HG03520 (cell line): ENCODE measurements around the gene RTBDN.
"Not testable (repeated sequence)": the region's sequence is repeated elsewhere in the genome, so short reads cannot be mapped to it uniquely, and the experiment has no call there.

Experiments
- ATAC-seq: cut with Tn5 transposase; IDR thresholded peaks from one replicate; pipeline ENCODE4 v1.9.1; 2021; ENCODE audit warnings: mild to moderate bottlenecking, moderate library complexity; ENCODE audit not compliant: unreplicated experiment

RTBDN gene

DNA sequence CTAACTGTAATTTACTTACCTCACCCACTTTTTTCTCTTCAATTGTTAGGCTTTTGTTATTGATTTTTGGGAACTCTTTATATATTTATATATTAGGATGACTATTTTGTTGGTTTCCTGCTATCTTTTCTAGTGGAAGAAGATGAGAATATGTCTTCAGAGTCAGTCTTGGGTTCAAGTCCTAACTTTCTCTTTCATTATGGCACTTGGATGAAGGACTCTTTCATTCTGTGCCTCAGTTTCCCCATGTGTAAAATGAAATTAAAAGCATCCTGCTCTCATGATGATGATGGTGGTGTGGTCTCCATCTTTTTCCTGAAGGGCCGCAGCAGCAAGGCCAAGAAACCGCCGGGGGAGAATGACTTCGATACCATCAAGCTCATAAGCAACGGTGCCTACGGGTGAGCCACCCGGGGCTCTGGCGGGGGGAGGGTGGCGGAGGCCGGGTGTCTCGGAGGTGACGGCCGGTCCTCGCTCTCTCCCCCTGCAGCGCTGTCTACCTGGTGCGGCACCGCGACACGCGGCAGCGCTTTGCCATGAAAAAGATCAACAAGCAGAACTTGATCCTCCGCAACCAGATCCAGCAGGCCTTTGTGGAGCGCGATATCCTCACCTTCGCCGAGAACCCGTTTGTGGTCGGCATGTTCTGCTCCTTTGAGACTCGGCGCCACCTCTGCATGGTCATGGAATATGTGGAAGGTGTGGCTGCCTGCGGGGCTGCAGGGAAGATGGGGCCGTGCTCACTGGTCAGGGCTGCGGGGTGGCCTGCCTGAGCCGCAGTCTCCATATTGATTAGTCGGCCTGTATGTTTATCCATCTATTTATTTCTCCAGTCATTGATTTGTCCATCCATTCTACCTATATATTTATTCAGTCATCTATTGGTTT lies 23.9 kb upstream of the RTBDN start:
- ATAC-seq = no peak

DNA sequence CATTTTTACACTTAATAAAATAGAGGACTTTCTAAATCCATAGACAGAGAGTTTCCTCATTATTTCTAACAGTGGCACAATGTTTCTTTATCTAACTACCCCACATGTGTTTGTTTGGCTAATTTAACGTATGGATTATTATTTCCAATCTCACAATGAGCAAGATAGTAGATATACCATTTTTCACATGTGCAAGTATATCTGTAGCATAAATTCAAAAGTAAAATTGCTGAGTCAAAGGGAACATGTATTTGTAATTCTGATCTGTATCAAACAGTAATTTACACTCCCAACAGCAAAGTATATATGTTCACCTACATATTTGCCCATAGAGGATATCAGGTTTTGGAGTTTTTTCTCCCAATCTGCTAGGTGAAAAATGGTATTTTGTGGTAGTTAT lies 22.3 kb upstream of the RTBDN start:
- no peak for ATAC-seq

DNA sequence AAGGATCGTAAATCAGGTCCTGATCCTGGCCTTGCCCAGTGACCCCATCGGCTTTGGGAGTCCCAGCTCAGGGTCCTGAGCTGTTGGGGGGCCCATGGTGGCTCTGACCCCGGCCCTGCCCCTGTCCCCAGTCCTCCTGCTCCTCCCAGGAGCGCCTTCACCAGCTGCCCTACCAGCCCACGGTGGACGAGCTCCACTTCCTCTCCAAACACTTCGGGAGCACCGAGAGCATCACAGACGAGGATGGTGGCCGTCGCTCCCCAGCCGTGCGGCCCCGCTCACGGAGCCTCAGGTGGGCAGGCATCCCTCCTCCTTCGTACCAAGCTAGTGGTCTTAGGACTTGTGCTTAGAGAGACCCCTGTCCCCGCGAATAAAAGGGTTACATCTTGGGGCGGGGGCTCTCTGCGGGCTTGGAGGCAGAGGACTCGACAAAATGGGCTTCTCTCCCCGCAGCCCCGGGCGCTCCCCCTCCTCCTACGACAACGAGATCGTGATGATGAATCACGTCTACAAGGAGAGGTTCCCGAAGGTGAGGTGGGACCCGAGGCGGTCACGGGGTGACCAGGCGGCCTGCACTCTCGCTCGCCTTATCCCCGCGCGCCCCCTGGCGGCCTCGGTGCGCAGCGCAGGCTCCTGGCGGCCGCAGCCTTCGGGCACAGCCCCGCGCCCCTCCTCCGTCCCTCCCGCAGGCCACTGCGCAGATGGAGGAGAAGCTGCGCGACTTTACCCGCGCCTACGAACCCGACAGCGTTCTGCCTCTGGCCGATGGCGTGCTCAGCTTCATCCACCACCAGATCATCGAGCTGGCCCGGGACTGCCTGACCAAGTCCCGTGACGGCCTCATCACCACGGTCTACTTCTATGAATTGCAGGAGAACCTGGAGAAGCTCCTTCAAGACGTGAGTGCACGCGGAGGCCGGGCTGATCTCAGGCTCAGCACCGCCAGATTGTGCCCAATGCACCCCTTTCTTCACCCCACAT lies 13.1 kb upstream of the RTBDN start:
- no peak for ATAC-seq

DNA sequence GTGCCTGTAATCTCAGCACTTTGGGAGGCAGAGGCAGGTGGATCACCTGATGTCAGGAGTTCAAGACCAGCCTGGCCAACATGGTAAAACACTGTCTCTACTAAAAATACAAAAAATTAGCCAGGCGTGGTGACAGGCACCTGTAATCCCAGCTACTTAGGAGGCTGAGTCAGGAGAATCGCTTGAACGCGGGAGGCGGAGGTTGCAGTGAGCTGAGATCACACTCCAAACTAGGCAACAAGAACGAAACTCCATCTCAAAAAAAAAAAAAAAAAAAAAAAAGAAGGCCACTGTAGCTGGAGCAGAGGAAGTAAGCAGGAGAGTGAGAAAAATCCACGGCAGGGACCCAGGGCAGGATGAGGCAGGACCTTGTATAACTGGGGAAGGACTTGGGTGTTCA lies 12.2 kb upstream of the RTBDN start:
- not testable (repeated sequence) for ATAC-seq

DNA sequence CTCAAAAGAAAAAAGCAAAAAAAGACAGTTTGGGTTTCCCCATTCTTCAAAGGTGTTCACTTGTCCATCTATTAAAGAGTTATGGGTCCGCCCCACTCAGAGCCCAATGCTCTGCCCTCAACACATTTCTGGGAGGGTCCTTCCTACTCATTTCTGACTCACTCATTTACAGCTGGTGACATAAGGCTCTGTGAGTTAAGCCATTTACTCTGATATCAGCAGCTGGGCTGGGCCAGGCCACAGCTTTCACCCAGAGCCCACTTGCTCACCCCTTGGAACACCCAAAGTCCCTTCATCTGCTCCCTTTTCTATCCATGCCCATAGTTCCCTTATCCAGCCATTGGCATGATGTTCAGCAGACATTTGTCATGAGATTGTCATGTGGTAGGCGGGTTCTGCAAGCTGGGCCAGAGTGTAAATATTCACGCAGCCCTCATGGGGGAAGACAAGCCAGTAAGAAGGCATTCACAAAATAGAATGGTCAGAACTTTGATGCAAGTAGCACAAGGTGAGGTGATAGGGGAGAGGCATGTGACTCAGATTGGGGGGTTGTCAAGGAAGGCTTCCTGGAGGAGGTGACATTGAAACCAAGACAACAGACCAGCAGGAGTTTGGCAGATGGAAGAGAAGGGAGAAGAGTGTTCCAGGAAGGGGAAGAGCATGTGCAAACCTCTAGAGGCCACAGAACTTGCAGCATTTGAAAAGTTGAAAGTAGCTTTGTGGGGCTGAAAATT lies 9.8 kb upstream of the RTBDN start:
- ATAC-seq = no peak

- ATAC-seq = no peak
These were observed 8.9 kb upstream of the RTBDN start for GRCh38 chr19:12843328-12843727.

GRCh38 chr19:12842511-12842910 lies 8.1 kb upstream of the RTBDN start:
- no peak for ATAC-seq

- no peak for ATAC-seq
These were observed 6.7 kb upstream of the RTBDN start for GRCh38 chr19:12841094-12841493.

DNA sequence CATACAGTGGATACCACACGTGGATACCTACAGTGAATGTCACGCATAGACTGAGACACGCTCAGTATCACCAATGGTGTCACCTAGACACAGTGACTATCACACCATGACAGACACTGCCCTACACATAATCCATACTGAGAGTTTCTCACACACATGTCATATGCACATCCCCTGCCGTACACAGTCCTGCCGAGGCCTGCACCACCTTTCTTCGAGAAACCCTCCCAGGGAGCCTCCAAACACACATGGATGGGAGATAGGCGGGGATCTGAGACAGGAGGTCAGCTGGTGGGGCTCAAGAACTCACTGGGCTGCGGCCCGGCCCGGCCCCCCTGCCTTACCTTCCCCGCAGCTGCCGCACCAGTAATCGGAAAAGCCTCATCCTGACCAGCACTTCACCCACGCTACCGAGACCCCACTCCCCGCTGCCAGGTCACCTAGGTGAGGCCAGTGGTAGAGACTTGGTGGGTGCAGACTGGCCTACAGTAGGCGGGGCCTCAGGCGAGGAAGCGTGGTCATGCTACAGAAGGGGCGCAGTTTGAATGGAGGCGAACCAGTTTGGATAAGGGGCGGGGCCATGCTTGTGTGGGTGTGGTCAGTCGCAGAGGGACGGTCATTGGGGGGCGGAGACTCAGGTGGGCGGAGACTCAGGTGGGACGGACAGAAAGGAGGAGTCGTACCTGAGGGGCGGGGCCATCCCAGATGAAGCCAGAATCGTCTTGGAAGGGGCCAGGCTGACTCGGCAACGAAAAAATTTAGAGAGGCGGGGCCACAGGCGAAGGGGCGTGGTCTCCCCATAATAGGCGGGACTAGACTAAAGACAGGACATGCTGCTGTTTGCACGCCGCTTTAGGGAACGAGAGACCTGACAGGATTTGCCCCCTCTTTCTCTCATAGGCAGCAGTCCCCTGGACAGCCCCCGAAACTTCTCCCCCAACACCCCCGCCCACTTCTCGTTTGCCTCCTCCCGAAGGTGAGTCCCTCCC lies 6.0 kb upstream of the RTBDN start:
- ATAC-seq = no peak

- ATAC-seq = no peak
These were observed 4.7 kb upstream of the RTBDN start for GRCh38 chr19:12838886-12839756.

GRCh38 chr19:12838182-12838885 lies 4.0 kb upstream of the RTBDN start, which contains the start of gene MAST1:
Gene MAST1, plus strand, starts transcription at chr19:12838515. Its CDS starts 58 bp downstream, at chr19:12838573.
- ATAC-seq = no peak

GRCh38 chr19:12837225-12837624 lies 2.8 kb upstream of the RTBDN start:
- no peak for ATAC-seq

DNA sequence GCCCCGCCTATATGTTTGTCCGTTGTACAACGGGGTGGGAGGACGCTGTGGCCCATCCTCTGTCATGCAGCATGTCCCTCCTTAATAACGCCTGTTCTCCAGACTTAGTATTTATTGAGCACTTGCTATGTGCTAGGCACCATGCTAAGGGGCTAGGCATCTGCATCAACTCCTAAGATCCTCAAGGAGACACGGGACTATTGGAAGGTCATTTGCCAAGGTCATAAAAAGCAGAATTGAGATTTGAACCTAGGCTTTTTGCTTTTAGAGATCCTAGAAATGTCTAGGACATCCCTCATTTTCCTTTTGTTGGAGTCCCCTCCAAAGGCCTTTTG lies 2.1 kb upstream of the RTBDN start:
- ATAC-seq = no peak

GRCh38 chr19:12834976-12835757 lies 788 bp upstream of the RTBDN start:
- ATAC-seq = no peak

DNA sequence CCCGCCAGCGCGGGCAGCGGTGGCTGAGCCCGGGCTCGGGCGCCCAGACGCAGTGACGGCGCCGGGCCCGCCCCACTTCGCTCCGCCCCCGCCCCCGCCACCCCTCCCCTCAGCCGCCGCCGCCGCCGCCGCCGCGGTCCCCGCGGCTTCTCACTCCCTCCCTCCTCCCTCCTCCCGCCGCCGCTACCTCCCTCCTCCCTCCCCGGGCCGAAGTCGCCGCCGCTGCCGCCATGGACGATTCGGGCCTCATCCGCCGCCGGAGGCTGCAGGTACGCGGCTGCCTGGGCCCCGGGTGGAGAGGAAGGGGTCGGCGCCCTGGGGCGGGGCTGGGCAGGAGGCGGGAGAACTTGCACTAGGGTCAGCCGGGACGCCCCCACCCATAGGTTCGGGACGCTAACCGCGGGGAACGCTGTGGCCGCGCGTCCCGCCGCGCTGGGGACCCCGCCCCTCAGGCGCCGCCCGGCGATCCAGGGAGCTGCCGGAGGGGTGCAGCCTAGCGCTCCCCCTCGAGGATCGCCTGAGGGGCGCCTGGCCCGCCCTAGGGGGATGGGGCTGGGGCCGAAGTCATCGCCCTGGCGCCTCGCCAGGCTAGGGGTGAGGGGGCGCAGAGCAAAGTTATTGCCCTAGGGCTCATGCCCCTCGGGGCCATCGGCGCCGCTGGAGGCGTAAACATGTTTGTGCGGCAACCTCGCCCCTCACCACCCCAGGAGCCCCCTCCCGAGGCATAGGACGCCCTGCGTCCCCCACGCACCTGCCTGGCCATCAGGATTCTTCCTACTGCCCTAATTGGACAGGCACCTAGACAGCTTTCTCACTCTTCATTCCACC lies 427 bp downstream of the RTBDN start:
- no peak for ATAC-seq

DNA sequence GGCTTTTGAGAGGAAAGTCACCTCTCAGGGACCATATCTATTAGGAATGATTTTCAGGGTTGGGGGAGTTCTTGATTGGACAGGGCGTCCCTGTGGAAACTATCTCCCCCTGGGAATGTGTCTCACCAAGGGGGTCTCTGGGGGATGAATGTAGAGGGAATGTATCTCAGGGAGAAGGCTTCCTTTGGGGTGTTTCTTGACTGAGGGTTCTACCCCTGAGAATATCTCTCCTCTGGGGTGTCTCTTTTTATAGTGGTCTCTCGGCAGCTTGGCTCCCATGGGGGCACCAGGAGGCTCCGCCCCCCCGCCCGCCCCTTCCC lies 1.0 kb downstream of the RTBDN start:
- ATAC-seq = no peak

- no peak for ATAC-seq
These were observed 5.9 kb downstream of the RTBDN start for GRCh38 chr19:12828494-12828893.
